MCF 10A (cell line): ENCODE data around the gene NFATC3. TPM values are rescaled to one million over a fixed set of nuclear protein-coding genes. Genes with fewer than 3 reads are reported as not detected.

Source experiments
- BruUV-seq: library from RNA; stranded (reverse); fragments of 400-500 nt; replicated peaks from 2 replicates; lab custom pipeline; 2021; lab: Mats Ljungman, UMichigan
- CTCF ChIA-PET: fragments of 300-600 bp; sonication (Branson Sonifier 250); formaldehyde crosslinking; extraction: SDS; loops from one replicate; lab custom pipeline; 2021; ENCODE audit warnings: antibody characterized with exemption, inconsistent platforms; lab: Yijun Ruan, JAX
- POLR2A ChIA-PET: fragments of 300-600, 350-650 bp; sonication (Branson Sonifier 250); formaldehyde crosslinking; extraction: SDS; loops from one replicate; lab custom pipeline; 2020; ENCODE audit warnings: antibody characterized with exemption, inconsistent platforms; lab: Yijun Ruan, JAX
- DNase-seq: peaks from one replicate; pipeline ENCODE4 v3.0.0-alpha.2; 2018; ENCODE audit not compliant: unreplicated experiment
- H3K27ac Mint-ChIP-seq: one replicate; pipeline ENCODE4 v1.8.0; 2022; ENCODE audit warnings: mild to moderate bottlenecking, low read depth, mixed read lengths; ENCODE audit not compliant: unreplicated experiment
- H3K27me3 Mint-ChIP-seq: one replicate; pipeline ENCODE4 v1.8.0; 2022; ENCODE audit warnings: mixed read lengths; ENCODE audit not compliant: insufficient read depth, unreplicated experiment
- H3K36me3 Mint-ChIP-seq: one replicate; pipeline ENCODE4 v1.8.0; 2022; ENCODE audit warnings: mild to moderate bottlenecking, moderate library complexity, mixed read lengths; ENCODE audit not compliant: insufficient read depth, unreplicated experiment
- H3K4me1 Mint-ChIP-seq: one replicate; pipeline ENCODE4 v1.8.0; 2022; ENCODE audit warnings: mixed read lengths; ENCODE audit not compliant: insufficient read depth, unreplicated experiment
- H3K4me3 Mint-ChIP-seq: one replicate; pipeline ENCODE4 v1.8.0; 2022; ENCODE audit warnings: mild to moderate bottlenecking, moderate library complexity, mixed read lengths; ENCODE audit not compliant: unreplicated experiment
- H3K9me3 Mint-ChIP-seq: one replicate; pipeline ENCODE4 v1.8.0; 2022; ENCODE audit warnings: mixed read lengths; ENCODE audit not compliant: unreplicated experiment
- CTCF ChIP-seq: fragments of 200-600 bp; IDR thresholded peaks from one replicate; pipeline ENCODE4 v1.8.0; 2022; ENCODE audit warnings: antibody characterized with exemption, mild to moderate bottlenecking; ENCODE audit not compliant: unreplicated experiment
- intact Hi-C: fragments of 100-400 bp; cut with micrococcal nuclease; formaldehyde crosslinking; loops from 2 replicates; pipeline ENCODE4 v1.14.1; 2022
- total RNA-seq: library from RNA; stranded (reverse); gene quantifications from 2 replicates; pipeline ENCODE4 v1.2.3, GENCODE V29; 2022

The NFATC3 gene
- total RNA-seq, 1 experiment from 2014 or later = 24.1 TPM

- peak; percentile 35 for DNase-seq
- Mint-ChIP-seq H3K27me3 (no peaks in the 10 kb centered on the region), H3K4me3 (no peak overlapping the region), H3K36me3 (peaks cover 6% of the 10 kb centered on the region), H3K4me1 (peaks cover 56% of the 10 kb centered on the region), H3K9me3 (peaks cover 13% of the 10 kb centered on the region), H3K27ac (peak overlapping the region; percentile 18)
- BruUV-seq = no TSS peak
- intact Hi-C loops = loop anchor here (1.0 kb wide), 1 partner anchor 135 kb away; no protein-coding TSS in a partner anchor
- TF ChIP-seq CTCF = peak; percentile 43
- POLR2A ChIA-PET = interaction anchor here (0.6 to 4.6 kb wide), 8 partner anchors 9 to 170 kb away, joined by 3 to 67 read pairs (median 5); partner anchors contain the start of genes ESRP2, NFATC3 and SLC7A6
- CTCF ChIA-PET = interaction anchor here (0.6 to 2.8 kb wide), 20 partner anchors 8 to 169 kb away, joined by 3 to 12 read pairs (median 3); no protein-coding TSS in a partner anchor
These were observed 8.8 kb downstream of the NFATC3 start for GRCh38 chr16:68093816-68094613.

GRCh38 chr16:68094614-68094934 lies 9.4 kb downstream of the NFATC3 start:
- Mint-ChIP-seq H3K27me3 (no peaks in the 10 kb centered on the region), H3K9me3 (peaks cover 13% of the 10 kb centered on the region), H3K4me3 (no peak overlapping the region), H3K27ac (peak overlapping the region; percentile 18), H3K36me3 (peaks cover 6% of the 10 kb centered on the region), H3K4me1 (peaks cover 53% of the 10 kb centered on the region)
- POLR2A ChIA-PET = interaction anchor here (0.6 to 4.6 kb wide), 4 partner anchors 11 to 141 kb away, joined by 3 to 67 read pairs (median 5); partner anchors contain the start of gene ESRP2
- TF ChIP-seq CTCF = no peak
- CTCF ChIA-PET = interaction anchor here (0.7 to 2.8 kb wide), 10 partner anchors 9 to 136 kb away, joined by 3 to 12 read pairs (median 4); no protein-coding TSS in a partner anchor
- intact Hi-C loops = loop anchor here (1.0 kb wide), 1 partner anchor 135 kb away; no protein-coding TSS in a partner anchor
- BruUV-seq = no TSS peak
- no peak for DNase-seq

GRCh38 chr16:68096491-68096890 lies 11.3 kb downstream of the NFATC3 start:
- CTCF ChIA-PET = interaction anchor here (0.7 kb wide), 1 partner anchor 31 kb away, joined by 3 read pairs; no protein-coding TSS in a partner anchor
- intact Hi-C loops = no loop called here

More at GRCh38 chr16:68096491-68096890, 11.3 kb downstream of the NFATC3 start:
- DNase-seq = no peak
- BruUV-seq = no TSS peak
- Mint-ChIP-seq H3K27me3 (no peaks in the 10 kb centered on the region), H3K27ac (no peak overlapping the region), H3K4me1 (peaks cover 41% of the 10 kb centered on the region), H3K9me3 (peaks cover 13% of the 10 kb centered on the region), H3K36me3 (peaks cover 6% of the 10 kb centered on the region), H3K4me3 (no peak overlapping the region)
- TF ChIP-seq CTCF = no peak
- POLR2A ChIA-PET = interaction anchor here (1.2 to 1.3 kb wide), 2 partner anchors 12 to 138 kb away, joined by 3 to 6 read pairs; partner anchors contain the start of gene NFATC3
